HG03064 (cell line): ENCODE data around the gene TFF3.

Source experiments
- ATAC-seq: cut with Tn5 transposase; IDR thresholded peaks from one replicate; pipeline ENCODE4 v1.9.1; 2021; ENCODE audit warnings: low read depth; ENCODE audit not compliant: unreplicated experiment

Gene TFF3

GRCh38 chr21:42315296-42315891 lies at the start of gene TFF3:
Gene TFF3 (minus strand): TSS chr21:42315409. CDS start chr21:42315374, 35 bp downstream.
- ATAC-seq = no peak

GRCh38 chr21:42364304-42364865 lies 49.2 kb upstream of the TFF3 start:
- no peak for ATAC-seq

GRCh38 chr21:42363312-42363711 lies 48.1 kb upstream of the TFF3 start:
- ATAC-seq = no peak

GRCh38 chr21:42362700-42363099 lies 47.5 kb upstream of the TFF3 start:
- no peak for ATAC-seq

- ATAC-seq = no peak
Observed at GRCh38 chr21:42362198-42362597, 47.0 kb upstream of the TFF3 start.

GRCh38 chr21:42361286-42361685 lies 46.1 kb upstream of the TFF3 start:
- no peak for ATAC-seq

- no peak for ATAC-seq
Observed at GRCh38 chr21:42360317-42360716, 45.1 kb upstream of the TFF3 start.

- no peak for ATAC-seq
Observed at GRCh38 chr21:42358937-42359336, 43.7 kb upstream of the TFF3 start.

GRCh38 chr21:42358261-42358660 lies 43.1 kb upstream of the TFF3 start:
- no peak for ATAC-seq

- ATAC-seq = no peak
Observed at GRCh38 chr21:42357307-42357706, 42.1 kb upstream of the TFF3 start.

- ATAC-seq = no peak
Observed at GRCh38 chr21:42356650-42357049, 41.4 kb upstream of the TFF3 start.

GRCh38 chr21:42356046-42356445 lies 40.8 kb upstream of the TFF3 start:
- ATAC-seq = no peak

GRCh38 chr21:42353623-42354022 lies 38.4 kb upstream of the TFF3 start:
- no peak for ATAC-seq

- ATAC-seq = no peak
Observed at GRCh38 chr21:42352441-42353095, 37.4 kb upstream of the TFF3 start.

- no peak for ATAC-seq
Observed at GRCh38 chr21:42351626-42352440, 36.6 kb upstream of the TFF3 start.

GRCh38 chr21:42350927-42351426 lies 35.8 kb upstream of the TFF3 start, which contains the start of gene TFF2:
Gene TFF2 (minus strand): TSS chr21:42350994. CDS start chr21:42350957, 37 bp downstream.
- ATAC-seq = no peak

- no peak for ATAC-seq
Observed at GRCh38 chr21:42350318-42350910, 35.2 kb upstream of the TFF3 start.

GRCh38 chr21:42349420-42350317 lies 34.5 kb upstream of the TFF3 start:
- no peak for ATAC-seq

GRCh38 chr21:42348762-42349161 lies 33.6 kb upstream of the TFF3 start:
- ATAC-seq = no peak
